Islet of Langerhans (tissue), 1 donor: ENCODE data around the gene ZNF598.
"Not testable (repeated sequence)": the region's sequence is repeated elsewhere in the genome, so short reads cannot be mapped to it uniquely, and the experiment has no call there.

Experiments
- FAIRE-seq: peaks from one replicate; lab custom pipeline; 2011; peaks lifted over from hg19 to GRCh38; lab: Jason Lieb, UNC

The ZNF598 gene

DNA sequence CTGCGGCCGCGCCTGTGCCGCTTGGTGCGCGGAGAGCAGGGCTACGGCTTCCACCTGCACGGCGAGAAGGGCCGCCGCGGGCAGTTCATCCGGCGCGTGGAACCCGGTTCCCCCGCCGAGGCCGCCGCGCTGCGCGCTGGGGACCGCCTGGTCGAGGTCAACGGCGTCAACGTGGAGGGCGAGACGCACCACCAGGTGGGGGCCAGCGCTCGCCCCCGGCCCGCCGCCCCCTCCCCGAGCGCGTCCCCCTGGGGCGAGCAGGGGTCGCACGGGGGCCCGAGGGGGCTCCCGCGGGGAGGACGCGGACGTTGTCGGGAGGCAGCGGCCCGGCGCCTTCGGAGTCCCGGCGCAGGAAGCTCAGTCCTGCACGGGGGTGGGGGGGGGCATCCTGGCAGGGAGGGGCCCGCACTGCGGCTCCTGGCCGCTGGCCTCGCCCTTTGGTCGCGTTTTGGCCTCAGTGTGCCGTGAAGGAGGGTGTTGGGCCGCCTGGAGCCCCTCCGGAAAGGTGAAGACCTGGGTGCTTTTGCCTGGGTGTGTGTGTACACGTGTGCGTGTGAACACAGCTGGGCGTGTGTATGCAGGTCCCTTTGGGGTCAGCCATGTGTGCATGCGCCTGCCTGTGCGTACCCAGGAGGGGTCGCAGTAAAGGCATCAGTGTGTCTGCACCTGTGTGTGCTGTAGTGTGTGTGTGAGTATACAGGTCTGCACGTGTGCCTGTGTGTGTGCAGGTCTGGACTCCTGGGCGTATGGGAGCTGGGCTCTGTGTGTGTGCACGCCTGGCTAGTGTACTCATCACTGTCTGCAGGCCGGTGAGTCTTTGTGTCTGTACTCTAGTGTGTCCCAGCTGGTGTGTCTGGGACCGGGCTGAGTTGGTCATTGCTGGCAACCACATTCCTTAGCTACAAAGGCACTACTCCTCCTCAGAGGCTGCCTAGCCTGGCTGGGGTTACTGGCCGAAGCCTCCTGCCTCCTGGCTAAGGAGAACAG lies 17.7 kb upstream of the ZNF598 start:
- FAIRE-seq, result no peak

DNA sequence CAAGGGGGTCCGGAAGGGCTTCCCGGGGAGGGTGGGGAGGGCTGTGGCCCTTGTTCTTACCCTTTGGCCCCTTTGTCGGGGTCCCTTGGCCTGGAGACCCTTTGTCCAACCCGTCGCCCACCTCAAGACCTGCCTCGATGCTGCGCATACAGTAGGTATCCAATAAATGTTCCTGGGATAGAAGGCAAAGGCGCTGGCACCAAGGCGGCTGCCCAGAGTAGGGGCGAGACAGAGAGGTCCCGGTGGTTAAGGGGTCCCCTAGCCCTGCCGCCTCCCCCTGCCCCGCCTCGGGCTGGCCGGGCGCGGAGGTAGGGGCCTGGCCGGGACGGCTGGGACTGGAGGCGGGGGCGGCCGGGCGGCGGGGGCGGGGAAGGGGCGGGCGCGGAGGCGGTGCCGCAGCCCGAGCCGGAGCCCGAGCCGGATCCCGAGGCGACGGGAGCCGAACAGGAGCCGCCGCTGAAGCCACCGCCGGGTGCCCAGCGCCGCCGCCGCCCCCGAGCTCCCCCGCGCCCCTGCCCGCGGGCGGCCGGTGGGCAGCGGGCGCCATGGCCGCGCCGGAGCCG lies 16.9 kb upstream of the ZNF598 start, which contains the start of gene NHERF2:
Gene NHERF2 (plus strand): TSS at position 442 of the 563 bp plus-strand sequence. CDS start 104 bp downstream, at position 546.
- no peak for FAIRE-seq

DNA sequence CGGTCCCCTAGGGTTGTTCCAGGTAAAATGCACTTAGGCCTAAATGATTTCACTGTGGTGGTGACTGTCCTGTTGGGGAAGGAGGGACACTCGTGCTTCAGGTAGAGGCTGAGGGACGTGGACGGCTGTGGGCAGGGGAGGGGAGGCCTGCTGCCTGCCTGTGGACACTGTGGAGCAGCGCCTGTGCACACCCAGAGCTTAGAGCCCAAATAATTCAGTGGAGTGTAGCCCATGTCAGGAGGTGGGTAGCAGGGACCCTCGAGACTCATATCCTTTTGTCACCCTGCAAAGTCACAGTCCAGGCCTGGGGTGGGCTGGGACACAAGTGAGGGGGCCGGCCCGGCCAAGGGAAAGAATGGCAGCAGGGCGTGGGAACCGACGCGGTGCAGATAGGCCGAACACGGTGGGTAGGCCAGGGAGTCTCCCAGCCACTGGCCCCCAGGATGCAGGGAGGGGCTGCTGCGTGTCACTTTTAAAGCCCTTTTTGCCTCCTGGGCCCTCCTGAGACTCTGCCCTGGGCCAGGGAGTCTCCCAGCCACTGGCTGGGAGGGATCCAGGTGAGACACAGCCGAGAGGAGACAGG lies 16.3 kb upstream of the ZNF598 start:
- no peak for FAIRE-seq

DNA sequence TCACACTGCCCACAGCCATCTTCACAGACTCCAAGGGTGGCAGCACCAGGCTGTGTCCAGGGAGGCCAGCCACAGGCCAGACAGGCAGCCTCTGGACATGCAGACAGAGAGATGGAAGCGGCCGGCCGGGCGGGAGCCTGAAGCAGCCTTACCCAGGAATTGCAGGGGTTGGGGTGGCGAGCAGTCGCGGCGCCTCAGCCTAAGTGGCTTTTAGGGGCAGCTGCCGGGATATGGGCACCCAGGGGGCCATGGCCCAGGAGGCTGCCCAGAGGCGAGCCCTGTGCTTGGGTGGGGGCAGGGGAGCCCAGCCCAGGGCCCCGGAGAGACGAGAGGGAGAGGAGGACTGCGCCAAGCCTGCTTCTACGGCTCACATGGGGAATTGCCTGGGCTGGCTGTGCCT lies 15.6 kb upstream of the ZNF598 start:
- no peak for FAIRE-seq

DNA sequence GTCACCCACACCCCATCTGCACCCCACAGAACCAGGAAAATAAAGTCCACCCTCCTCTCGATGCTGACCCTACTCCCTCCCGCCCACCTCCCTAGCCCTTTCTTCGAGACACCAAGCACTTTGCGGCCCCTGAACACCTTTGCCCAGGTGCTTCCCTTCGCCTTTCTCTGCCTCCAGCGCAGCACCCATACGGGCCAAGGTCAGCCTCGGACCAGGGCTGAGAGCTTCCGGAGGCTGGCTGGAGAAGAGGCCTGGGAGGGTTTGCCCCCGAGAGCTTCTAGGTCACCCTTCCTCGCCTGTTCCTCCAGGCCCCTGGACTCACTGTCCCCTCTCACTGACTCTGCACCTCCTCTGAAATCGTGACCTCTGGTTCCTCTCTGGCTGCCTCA lies 14.4 kb upstream of the ZNF598 start:
- no peak for FAIRE-seq

DNA sequence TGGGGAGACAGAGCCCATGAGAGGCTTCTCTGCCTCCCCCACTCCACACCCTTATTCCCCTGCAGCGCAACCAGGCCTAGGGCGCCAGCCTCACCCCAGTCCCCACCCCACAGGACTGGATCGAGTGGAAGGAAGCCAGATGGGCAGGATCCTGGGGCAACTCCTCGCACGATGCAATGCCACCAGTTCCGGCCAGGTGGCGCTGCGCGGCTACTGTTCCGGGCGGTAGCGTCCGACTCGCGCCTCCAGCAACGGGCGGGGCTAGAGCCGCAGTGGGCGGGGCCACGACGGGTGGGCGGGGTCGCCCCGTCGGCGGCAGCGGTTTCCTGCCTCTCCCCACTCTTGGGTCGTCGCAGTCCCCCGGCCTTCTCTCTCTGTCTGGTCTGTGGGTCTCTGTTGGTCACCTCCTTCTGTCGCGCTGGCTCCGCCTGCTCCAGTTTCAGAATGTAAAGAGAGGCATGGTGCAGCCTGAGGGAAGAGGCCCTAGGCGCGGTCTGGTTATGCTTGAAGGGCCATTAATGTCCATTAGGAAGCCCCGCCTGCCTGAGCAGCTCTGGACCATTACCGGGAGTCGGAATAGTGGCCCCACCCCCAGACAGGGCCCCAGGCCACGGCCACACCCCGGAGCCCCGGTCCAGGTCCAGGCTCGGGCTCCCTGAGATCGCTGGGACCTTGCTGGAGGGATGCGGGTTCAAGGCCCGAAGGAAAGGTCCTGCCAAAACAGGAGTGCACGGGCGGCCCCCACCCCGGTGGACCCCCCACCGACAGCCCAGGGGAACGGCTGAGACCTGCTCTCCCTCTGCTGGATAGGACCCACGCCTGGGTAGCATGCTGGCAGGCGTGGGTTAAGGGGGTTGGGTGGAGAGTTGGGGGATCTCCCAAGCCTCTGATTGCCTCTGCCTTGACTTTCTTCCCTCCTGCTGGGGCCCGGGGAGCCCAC lies 13.7 kb upstream of the ZNF598 start:
- FAIRE-seq, result no peak

DNA sequence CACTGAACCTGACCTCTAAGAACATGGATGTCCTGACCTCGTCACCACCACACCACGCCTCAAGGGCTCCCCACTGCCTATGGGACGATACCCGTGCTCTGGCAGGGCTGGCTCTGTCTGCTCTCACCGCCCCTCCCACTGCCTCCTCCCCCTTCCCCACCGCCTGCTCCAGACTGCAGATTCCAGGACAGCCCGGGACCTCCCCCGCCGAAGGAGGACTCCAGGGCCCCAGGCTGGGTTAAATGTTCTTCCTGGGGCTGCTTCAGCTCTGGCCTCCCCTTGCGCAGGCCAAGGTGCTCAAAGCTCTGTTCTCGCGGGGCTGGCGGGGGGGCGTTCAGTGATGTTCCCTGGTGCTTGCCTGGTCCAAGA lies 13.1 kb upstream of the ZNF598 start:
- no peak for FAIRE-seq

DNA sequence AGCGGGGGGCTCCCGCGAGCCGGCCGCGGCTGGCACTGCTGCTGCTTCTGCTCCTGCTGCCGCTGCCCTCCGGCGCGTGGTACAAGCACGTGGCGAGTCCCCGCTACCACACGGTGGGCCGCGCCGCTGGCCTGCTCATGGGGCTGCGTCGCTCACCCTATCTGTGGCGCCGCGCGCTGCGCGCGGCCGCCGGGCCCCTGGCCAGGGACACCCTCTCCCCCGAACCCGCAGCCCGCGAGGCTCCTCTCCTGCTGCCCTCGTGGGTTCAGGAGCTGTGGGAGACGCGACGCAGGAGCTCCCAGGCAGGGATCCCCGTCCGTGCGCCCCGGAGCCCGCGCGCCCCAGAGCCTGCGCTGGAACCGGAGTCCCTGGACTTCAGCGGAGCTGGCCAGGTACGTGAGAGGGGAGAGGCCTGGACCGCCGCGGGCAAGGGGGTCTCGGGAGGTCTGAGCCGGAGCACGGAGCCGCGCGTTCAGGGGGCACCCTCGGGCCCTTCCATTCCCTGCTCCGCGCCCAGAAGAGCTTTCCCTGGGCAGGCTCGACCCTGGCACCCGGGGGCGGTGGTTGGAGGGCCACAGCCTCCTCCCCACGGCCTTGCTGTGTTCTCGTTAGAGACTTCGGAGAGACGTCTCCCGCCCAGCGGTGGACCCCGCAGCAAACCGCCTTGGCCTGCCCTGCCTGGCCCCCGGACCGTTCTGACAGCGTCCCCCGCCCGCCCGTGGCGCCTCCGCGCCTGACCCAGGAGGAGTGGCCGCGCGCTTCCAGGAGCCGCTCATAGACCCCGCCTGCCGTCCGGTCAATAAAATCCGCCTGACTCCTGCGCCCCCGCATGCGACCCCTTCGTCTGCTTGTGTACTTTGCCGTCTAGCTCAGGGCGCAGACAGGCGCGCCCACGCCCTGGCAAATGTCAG lies 10.6 kb upstream of the ZNF598 start:
- FAIRE-seq, result no peak

DNA sequence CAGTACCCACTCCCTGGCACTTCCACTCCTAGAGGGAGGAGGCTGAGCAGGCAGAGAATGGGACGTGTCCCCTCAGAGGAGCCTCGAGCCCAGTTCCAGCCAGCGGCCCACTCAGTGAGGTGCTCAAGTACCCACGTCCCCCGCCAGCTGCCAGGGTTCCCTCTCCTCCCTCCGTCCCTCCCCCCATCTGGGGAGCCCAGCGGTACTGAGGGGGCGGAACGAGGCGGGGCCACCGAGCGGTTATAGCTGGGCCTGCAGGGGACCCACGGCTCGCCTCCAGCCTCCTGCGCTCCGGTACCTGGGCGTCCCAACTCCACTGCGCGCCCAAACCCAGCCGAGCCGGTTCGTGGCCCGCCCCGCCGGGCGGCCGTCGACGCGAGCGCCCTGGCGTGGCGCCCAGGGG lies 9.9 kb upstream of the ZNF598 start, which contains the start of gene NPW:
Gene NPW (plus strand): TSS at position 268 of the 403 bp plus-strand sequence.
- no peak for FAIRE-seq

DNA sequence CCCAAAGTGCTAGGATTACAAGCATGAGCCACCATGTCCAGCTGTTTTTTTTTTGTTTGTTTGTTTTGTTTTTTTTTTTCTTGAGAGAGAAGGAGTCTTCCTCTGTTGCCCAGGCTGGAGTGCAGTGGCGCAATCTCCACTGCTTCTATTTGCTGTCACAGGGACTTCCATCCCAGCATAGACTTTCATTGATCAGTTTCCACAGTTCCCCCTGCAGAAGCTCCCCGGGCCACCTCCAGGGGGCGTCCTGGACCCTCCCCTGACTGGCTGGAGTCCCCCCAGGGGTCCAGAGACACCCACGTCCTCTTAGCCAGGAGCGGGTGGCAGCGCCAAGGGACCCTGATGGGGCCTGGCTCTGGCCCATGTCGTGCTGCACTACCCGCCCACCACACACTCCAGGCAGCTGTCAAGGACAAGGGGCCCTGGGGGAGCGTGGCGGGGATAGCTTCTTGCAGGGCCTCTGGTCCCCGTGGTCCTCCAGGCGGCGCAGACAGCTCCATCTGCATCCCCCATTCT lies 6.8 kb upstream of the ZNF598 start:
- FAIRE-seq, result no peak

DNA sequence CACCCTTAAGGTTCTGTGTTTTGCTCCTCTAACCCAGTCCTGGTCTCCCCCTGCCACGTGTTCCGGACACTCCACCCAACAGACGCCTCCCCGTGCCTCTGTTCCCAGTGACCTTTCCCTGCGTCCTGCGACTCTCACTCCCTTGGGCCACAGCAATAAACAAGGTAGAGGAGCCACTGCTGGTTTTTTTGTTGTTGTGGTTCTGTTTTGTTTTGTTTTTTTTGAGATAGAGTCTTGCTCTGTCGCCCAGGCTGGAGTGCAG lies 6.3 kb upstream of the ZNF598 start:
- no peak for FAIRE-seq

DNA sequence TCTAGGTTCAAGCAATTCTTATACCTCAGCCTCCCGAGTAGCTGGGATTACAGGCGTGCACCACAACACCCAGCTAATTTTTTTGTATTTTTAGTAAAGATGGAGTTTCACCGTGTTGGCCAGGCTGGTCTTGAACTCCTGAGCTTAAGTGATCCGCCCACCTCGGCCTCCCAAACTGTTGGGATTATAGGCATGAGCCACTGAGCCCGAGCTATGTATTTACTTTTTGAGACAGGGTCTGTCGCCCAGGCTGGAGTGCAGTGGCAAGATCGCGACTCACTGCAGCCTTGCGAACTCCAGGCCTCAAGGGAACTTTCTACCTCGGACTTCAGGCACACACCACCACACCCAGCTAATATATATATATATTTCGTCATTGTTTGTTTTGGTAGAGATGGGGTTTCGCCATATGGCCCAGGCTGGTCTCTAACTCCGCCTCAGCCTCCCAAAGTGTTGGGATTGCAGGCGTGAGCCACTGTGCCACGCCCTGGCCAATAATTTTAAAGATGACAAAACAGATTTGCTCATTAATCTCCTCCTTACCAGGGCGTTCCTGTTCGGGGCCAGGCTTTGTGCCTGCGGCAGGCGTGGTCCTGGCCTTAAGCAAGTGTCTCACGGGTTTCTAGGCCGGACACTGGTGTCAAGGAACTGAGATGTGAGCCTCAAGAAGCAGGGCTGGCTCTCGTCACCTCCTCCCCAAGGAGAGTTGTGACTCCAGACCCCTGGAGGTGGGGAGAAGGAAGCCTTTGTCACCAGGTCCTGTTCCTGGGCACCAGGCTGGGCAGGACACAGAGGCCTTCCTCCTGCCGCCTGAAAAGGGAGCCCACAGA lies 5.7 kb upstream of the ZNF598 start:
- no peak for FAIRE-seq

DNA sequence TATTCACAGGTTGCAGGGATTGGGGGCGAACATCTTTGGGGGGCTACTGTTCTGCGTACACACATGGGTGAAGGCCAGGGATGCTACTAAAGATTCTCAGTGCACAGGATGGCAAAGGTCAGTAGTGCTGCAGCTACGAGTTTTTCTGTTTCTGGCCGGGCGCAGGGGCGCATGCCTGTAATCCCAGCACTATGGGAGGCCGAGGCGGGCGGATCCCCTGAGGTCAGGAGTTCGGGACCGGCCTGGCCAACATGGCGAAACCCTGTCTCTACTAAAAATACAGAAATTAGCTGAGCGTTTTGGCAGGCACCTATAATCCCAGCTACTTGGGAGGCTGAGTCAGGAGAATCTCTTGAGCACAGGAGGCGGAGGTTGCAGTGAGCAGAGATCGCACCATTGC lies 3.9 kb upstream of the ZNF598 start:
- FAIRE-seq, result no peak

DNA sequence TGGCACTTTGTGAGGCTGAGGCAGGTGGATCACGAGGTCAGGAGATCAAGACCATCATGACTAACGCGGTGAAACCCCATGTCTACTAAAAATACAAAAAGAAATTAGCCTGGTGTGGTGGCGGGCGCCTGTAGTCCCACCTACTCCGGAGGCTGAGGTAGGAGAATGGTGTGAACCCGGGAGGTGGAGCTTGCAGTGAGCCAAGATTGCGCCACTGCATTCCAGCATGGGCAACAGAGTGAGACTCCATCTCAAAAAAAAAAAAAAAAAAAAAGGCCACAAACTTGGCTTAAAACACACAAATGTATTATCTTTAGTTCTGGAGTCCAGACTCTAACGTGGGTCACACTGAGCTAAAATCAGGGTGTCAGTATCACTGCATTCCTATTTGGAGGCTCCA lies 2.1 kb upstream of the ZNF598 start:
- not testable (repeated sequence) for FAIRE-seq

DNA sequence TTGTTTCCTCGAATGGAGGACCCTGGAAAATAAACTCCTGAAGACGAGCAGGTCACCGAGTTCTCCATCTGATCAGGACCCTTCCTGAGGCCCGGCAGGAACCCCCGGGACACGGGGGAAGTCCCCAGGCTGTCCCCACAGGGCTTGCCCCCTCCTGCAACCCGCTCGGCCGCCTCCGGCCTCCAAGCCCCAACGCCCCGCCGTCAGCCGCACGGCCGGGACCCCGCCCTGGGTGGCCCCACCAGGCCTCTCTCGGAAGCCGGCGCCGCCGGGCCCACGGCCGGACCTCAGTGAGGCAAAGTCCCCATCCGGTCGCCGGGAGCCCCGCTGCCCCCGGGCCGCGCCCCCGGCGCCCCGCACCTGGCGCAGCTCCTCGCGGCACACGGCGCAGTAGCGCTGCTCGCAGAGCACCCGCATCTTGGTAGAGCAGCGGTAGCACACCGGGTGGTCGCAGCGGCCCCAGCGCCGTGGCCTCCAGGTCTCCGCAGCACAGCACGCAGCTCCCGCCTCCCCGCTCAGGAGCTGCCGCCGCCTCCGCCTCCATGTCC lies 383 bp downstream of the ZNF598 start:
- FAIRE-seq, result no peak

DNA sequence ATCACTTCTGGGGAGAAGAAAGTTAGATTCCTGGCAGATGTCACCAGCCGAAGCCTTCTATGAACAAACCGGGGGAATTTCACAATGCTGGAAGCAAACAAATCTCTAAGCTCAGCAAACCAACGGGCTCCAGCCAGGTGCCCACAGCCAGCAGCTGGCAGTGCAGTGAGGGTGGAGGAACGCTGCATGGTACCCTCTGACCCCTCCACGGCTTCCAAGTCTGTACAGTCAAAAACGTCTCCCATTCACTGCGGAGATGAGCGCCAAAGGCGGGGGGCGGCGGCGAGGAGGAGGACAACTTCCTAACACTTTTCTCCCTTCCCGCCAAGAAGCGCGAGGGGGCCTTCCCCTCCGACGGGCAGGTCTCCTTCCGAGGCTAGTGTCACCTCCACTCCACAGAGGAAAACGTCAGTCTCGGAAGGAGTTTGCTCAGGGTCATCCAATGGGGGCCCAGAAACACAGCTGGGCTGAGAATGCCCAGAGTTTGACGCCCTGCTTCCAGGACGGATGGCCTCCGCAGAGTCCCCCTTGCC lies 924 bp downstream of the ZNF598 start:
- FAIRE-seq, result no peak

DNA sequence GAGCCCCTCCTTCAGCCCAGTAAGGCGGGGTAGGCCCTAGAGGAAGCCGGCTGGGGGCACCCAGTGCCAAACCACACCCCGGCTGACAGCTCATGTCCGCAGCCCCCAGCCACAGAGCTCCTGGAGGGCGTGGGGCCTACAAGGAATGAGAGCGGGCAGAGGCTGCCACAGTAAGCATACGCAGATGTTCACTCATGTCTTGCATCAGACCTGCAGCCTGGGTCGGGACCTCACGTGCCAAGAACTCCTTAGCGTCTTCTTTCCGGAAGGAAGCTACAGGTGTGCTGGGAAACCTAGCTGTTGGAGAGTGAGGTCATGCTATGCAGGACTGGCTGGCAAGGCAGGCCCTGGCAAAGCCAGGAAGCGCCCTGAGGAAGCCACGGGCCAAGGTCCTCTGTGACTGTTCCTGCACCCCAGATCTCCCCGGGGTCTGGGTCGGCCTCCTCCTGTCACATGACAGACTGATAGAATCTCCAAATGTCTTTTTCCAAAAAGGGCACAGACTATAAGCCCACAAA lies 1.6 kb downstream of the ZNF598 start:
- no peak for FAIRE-seq

DNA sequence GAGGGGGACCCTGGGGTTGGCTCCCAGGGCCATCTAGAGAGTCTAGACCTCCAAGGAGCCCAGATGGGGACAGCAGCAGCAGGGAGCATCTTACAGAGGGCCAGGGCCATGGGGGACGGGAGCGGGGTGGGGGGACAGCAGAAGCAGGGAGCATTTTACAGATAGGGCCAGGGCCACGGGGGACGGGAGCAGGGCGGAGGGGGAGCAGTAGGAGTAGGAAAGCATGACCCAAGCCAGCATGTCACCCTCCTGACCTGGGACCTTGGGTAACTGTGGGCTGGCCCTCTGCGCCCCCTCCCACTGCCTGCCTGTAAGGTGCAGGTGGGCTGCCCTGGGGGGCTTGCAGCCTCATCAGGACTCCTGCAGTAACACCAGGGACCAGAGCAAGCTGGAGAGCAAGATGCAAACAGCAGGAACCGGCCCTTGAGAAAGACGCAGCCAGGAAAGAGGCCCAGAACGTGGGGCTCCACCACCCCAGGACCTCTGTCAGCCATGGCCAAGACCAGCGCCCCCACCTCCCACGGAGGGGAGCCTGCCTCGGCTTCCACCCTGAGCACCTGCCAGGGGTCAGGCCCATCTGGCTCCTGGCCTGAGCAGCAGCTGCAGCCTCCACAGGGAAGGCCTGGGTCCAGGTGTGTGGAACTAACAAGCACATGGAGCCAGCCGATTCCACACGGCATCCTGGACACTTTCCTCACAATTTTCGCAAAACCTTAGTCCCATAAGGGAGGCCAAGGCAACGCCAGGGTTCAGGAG lies 2.4 kb downstream of the ZNF598 start:
- FAIRE-seq, result no peak

DNA sequence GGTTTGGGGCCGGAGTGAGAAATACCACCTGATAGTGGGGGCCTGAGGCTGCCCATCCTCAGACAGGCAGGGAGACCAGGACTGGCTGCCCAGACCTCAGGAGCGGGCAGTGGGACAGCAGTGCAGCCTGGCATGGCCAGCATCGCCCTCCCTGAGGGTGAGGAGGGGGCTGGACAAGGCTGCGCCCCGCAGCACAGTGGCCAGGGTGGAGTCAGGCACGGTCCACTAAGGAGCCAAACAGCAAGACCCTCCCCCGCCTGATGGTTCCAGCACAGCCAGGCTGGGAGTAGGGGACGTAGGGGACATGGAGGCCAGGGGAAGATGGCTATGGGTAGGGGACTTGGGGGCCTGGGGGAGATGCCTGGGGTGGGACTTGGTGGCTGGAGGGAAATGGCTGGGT lies 3.3 kb downstream of the ZNF598 start:
- FAIRE-seq, result no peak
